ENCODE results near the gene CASP10. TPM values are rescaled to one million over a fixed set of nuclear protein-coding genes. Genes with fewer than 3 reads are reported as not detected.

CASP10 gene
- total and polyA plus RNA-seq, 11 donors = 2.8 to 24.0 (median 5.4) TPM

DNA sequence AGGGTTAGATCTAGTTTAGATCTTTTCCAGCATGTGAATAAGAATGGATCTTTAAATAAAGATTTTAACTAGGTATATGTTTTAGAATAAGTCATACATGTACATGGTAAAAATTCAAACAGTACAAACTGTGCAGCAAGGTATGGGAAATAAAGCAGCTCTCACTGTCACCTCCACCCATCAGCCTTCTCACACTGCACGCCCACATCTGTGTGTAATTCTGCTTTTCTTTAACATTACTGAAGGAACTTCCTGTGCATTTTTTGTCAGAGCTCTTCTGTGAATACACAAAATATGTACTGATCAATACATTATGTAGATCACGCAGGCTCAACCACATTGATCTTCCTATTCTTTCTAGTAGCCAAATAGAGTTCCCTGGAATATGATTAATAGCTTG is 80.8 kb downstream of the CASP10 start:
- intact Hi-C loops (cut with DNase I) = loop anchor here in 1 of 10 donors (5.0 kb wide), 1 partner anchor 94 kb away; the partner anchor contains the start of gene FLACC1
- Histone ChIP-seq H3K4me1 (peaks cover 0 to 66% (median 10%) of the 10 kb centered on the region in 12 donors), H3K4me3 (peak overlapping the region in 1 of 12 donors; percentile 52), H3K9me3 (no peaks in the 10 kb centered on the region), H3K27ac (peak overlapping the region in 1 of 12 donors; percentile 97), H3K36me3 (peaks cover 0 to 25% (median 7%) of the 10 kb centered on the region in 9 donors), H3K27me3 (no peaks in the 10 kb centered on the region)
- TF ChIP-seq POLR2A (IDR thresholded peaks at IDR 0.05) (no peak), CTCF (IDR thresholded peaks at IDR 0.05) (no peak)
- no peak for ATAC-seq
- DNase-seq = no peak
- WGBS, 4 donors = 85 to 94% (median 92%) methylated on average over 2 of the region's 2 CpGs

GRCh38 chr2:201264472-201265173 is 81.7 kb downstream of the CASP10 start:
- intact Hi-C loops (cut with DNase I) = loop anchor here in 1 of 10 donors (5.0 kb wide), 1 partner anchor 93 kb away; the partner anchor contains the start of gene FLACC1
- WGBS, 4 donors = 64 to 82% (median 80%) methylated on average over 7 of the region's 7 CpGs
- no peaks in the 10 kb centered on the region for H3K27me3 ChIP-seq
- H3K9me3 ChIP-seq = no peaks in the 10 kb centered on the region
- peak; percentile 60 to 82 (median 69) for ATAC-seq
- H3K4me3 ChIP-seq = no peak overlapping the region
- peaks cover 0 to 58% (median 6%) of the 10 kb centered on the region in 12 donors for H3K4me1 ChIP-seq
- TF ChIP-seq POLR2A (IDR thresholded peaks at IDR 0.05) (no peak), CTCF (IDR thresholded peaks at IDR 0.05) (no peak)
- H3K36me3 ChIP-seq = peaks cover 0 to 32% (median 9%) of the 10 kb centered on the region in 9 donors
- no peak for DNase-seq
- no peak overlapping the region for H3K27ac ChIP-seq

DNA sequence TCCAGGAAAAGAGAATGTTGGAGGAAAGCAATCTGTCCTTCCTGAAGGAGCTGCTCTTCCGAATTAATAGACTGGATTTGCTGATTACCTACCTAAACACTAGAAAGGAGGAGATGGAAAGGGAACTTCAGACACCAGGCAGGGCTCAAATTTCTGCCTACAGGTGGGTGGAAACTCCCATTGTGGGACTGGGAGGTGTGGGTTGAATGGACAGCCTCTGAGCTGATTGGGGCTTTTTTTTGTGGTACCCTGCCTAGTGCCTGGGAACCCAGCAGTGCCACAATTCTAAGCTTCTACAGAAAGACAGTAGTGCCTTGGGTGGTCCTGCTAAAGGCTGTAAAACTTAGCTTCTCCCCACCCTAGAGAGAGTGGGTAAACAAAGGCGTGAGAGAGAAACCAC is 83.7 kb downstream of the CASP10 start:
- ATAC-seq = no peak
- no peak overlapping the region for H3K4me3 ChIP-seq
- TF ChIP-seq POLR2A (IDR thresholded peaks at IDR 0.05) (no peak), CTCF (IDR thresholded peaks at IDR 0.05) (no peak)
- H3K9me3 ChIP-seq = no peaks in the 10 kb centered on the region
- peaks cover 0 to 52% (median 17%) of the 10 kb centered on the region in 9 donors for H3K36me3 ChIP-seq
- WGBS, 4 donors = 70 to 86% (median 82%) methylated on average over 2 of the region's 2 CpGs
- H3K4me1 ChIP-seq = peaks cover 0 to 39% (median 6%) of the 10 kb centered on the region in 12 donors
- intact Hi-C loops (cut with DNase I) = no loop called here
- H3K27ac ChIP-seq = no peak overlapping the region
- no peaks in the 10 kb centered on the region for H3K27me3 ChIP-seq
- DNase-seq = no peak

- intact Hi-C loops (cut with DNase I) = no loop called here
- peaks cover 0 to 60% (median 19%) of the 10 kb centered on the region in 9 donors for H3K36me3 ChIP-seq
- no peak overlapping the region for H3K27ac ChIP-seq
- no peak for ATAC-seq
- peaks cover 0 to 31% (median 6%) of the 10 kb centered on the region in 12 donors for H3K4me1 ChIP-seq
- no peak for DNase-seq
- no peaks in the 10 kb centered on the region for H3K9me3 ChIP-seq
- no peaks in the 10 kb centered on the region for H3K27me3 ChIP-seq
- TF ChIP-seq POLR2A (IDR thresholded peaks at IDR 0.05) (no peak), CTCF (IDR thresholded peaks at IDR 0.05) (no peak)
- no peak overlapping the region for H3K4me3 ChIP-seq
- WGBS, 4 donors = 86 to 91% (median 90%) methylated on average over 12 of the region's 12 CpGs
Observed at GRCh38 chr2:201267278-201268030, 84.5 kb downstream of the CASP10 start.
